Suprapubic skin (tissue), 3 donors: Measurements from ENCODE around the gene C2.
"Not testable (repeated sequence)": the region's sequence is repeated elsewhere in the genome, so short reads cannot be mapped to it uniquely, and the experiment has no call there.

Experiments used
- CTCF ChIP-seq, 2 donors: fragments of 200-600 bp in 1 of 2; fragments of 450-650 bp in 1 of 2; sonication (generic) in 1 of 2; IDR thresholded peaks; one replicate each; pipeline ENCODE4 v1.5.1; 2016 to 2019; ENCODE audit warnings: antibody characterized with exemption in 2 of 2, mild to moderate bottlenecking in 1 of 2, moderate library complexity in 1 of 2
- POLR2AphosphoS5 ChIP-seq, 3 donors: sonication (generic); formaldehyde crosslinking; IDR thresholded peaks; one replicate each; pipeline ENCODE4 v1.6.1; 2017; ENCODE audit warnings: antibody characterized with exemption in 3 of 3

GRCh38 chr6:31932137-31932536, 4.6 kb downstream of the C2 start:
- TF ChIP-seq CTCF, POLR2AphosphoS5 (IDR thresholded peaks at IDR 0.05): not testable (repeated sequence)
